Raji (cell line): ENCODE measurements around the gene PRR14.

ENCODE experiments used
- POLR2A ChIP-seq: IDR thresholded peaks from 2 replicates; pipeline ENCODE4 v1.6.1; 2011; ENCODE audit warnings: low read depth, low read length, control low read depth; ENCODE audit not compliant: insufficient read depth

PRR14 gene

GRCh38 chr16:30694926-30695693 lies 44.4 kb downstream of the PRR14 start:
- no peak for TF ChIP-seq POLR2A

GRCh38 chr16:30697264-30698138 lies 46.7 kb downstream of the PRR14 start:
- TF ChIP-seq POLR2A = no peak

- TF ChIP-seq POLR2A = peak; percentile 82
Observed at GRCh38 chr16:30698139-30698815, 47.5 kb downstream of the PRR14 start.

GRCh38 chr16:30698816-30699614 lies 48.3 kb downstream of the PRR14 start, which contains the start of gene SRCAP:
Gene SRCAP (plus strand): TSS chr16:30699171. CDS start chr16:30700825, 1,654 bp downstream.
- peak; percentile 75 for TF ChIP-seq POLR2A

GRCh38 chr16:30699615-30700099 lies 48.9 kb downstream of the PRR14 start:
- no peak for TF ChIP-seq POLR2A

GRCh38 chr16:30700491-30700890 lies 49.7 kb downstream of the PRR14 start:
- TF ChIP-seq POLR2A = no peak

GRCh38 chr16:30700971-30701370 lies 50.2 kb downstream of the PRR14 start:
- TF ChIP-seq POLR2A = no peak

GRCh38 chr16:30703971-30704370 lies 53.2 kb downstream of the PRR14 start:
- TF ChIP-seq POLR2A = no peak
